Heart left ventricle (tissue), 16 donors: ENCODE results near the gene SLC47A2. TPM values are rescaled to one million over a fixed set of nuclear protein-coding genes. Genes with fewer than 3 reads are reported as not detected.

Source experiments
- ATAC-seq, 4 donors: fragments of 200-7000 bp; cut with Tn5 transposase; one replicate each; pipeline ENCODE4 v1.9.1; 2020 to 2022; ENCODE audit warnings: moderate library complexity in 4 of 4, mild to moderate bottlenecking in 3 of 4, moderate number of reproducible peaks in 1 of 4
- DNase-seq, 5 donors: peaks; one replicate each; pipeline ENCODE4 v3.0.0-alpha.2; 2020
- H3K27ac ChIP-seq, 12 donors: fragments of 200-600 bp; sonication (generic) in 4 of 12; one replicate each; pipeline versions ENCODE4 v1.5.0 to v1.8.0; 2016 to 2022; ENCODE audit warnings: mild to moderate bottlenecking in 2 of 12
- H3K27me3 ChIP-seq, 9 donors: fragments of 200-600 bp; sonication (generic) in 2 of 9; one replicate each; pipeline versions ENCODE4 v1.5.1 to v1.8.0; 2016 to 2022; ENCODE audit warnings: mild to moderate bottlenecking in 3 of 9
- H3K36me3 ChIP-seq, 9 donors: fragments of 200-600 bp; sonication (generic) in 2 of 9; one replicate each; pipeline versions ENCODE4 v1.5.0 to v1.8.0; 2018 to 2022; ENCODE audit warnings: mild to moderate bottlenecking in 2 of 9
- H3K4me1 ChIP-seq, 12 donors: fragments of 200-600 bp; sonication (generic) in 4 of 12; one replicate each; pipeline versions ENCODE4 v1.5.0 to v1.8.0; 2016 to 2022; ENCODE audit warnings: mild to moderate bottlenecking in 3 of 12
- H3K4me3 ChIP-seq, 12 donors: fragments of 200-600 bp; sonication (generic) in 4 of 12; one replicate each; pipeline versions ENCODE4 v1.5.0 to v1.8.0; 2017 to 2022; ENCODE audit warnings: mild to moderate bottlenecking in 9 of 12, moderate library complexity in 4 of 12
- H3K9me3 ChIP-seq, 12 donors: fragments of 200-600 bp; sonication (generic) in 4 of 12; one replicate each; pipeline versions ENCODE4 v1.5.0 to v1.8.0; 2016 to 2022; ENCODE audit warnings: mild to moderate bottlenecking in 1 of 12
- POLR2A ChIP-seq, 2 donors: fragments of 450-650 bp; IDR thresholded peaks; one replicate each; pipeline ENCODE4 v1.6.1; 2017; ENCODE audit warnings: antibody characterized with exemption in 2 of 2, mild to moderate bottlenecking in 2 of 2, moderate library complexity in 2 of 2
- WGBS, 4 donors: extraction: QIAGEN DNeasy Blood & Tissue Kit in 2 of 4; methylation state at CpG; one replicate each; pipeline versions ENCODE4 v1.1.5 to v1.1.7; 2013 to 2018; 5-methylcytosine and 5-hydroxymethylcytosine counted together
- intact Hi-C, 10 donors: fragments of 100-400 bp; cut with DNase I; formaldehyde crosslinking; loops; one replicate each; pipeline versions ENCODE4 v1.11.1 to v1.14.2; 2022
- polyA plus RNA-seq, 2 donors: library from polyadenylated mRNA; stranded (reverse); fragments of 200-250 nt; gene quantifications; one replicate each; pipeline ENCODE4 v1.2.3, GENCODE V29; 2013
- total RNA-seq, 9 donors: library from RNA; depleted of rRNA in 2 of 9; stranded (reverse); fragments of >200 nt in 2 of 9; fragmentation: NEBNext Ultra II Directional in 3 of 9; extraction: Animal tissue kit (Norgen Biotek cat#: 25700) in 3 of 9; gene quantifications; one replicate each; pipeline versions ENCODE4 v1.1.0 to v1.2.4, GENCODE V29; 2016 to 2023
- TF ChIP-seq, protein P1 (sequence below), 12 donors: fragments of 200-600 bp; sonication (generic) in 4 of 12; IDR thresholded peaks; one replicate each; pipeline versions ENCODE4 v1.5.0 to v1.8.0; 2018 to 2022; ENCODE audit warnings: antibody characterized with exemption in 12 of 12, mild to moderate bottlenecking in 5 of 12
- donor health status: ischemic (EF 13 %, LVEDD 7.1; RV severe dilation, severe dysfunction).
- donor health status: healthy with polysubstance abuse.
- donor health status: DM: no; HTN: yes; CAD: no.
- donor health status: DM: no; HTN: no; CAD: no.
- donor health status: ischemic (EF 25% LVEDD 6.9; RV normal size, moderate dysfunction).
- donor health status: ischemic (EF 25% LVEDD 5.7; RV mildly dilated, moderate dysfunction).
- donor health status: healthy.
- donor health status: DM: yes; HTN: yes; CAD: no.
- donor health status: ischemic (EF 35%, LVEDD 5.7; RV mildly dilated, moderate dysfunction).
- donor health status: nonischemic (EF 11% LVEDD 7.7; RV severe dilation, severe dysfunction).
- donor health status: DM: yes; HTN: yes; CAD: no.
- donor health status: PGD.
- donor health status: ischemic (EF 29% LVEDD 5.4; RV normal size, mild dysfunction).
- donor health status: nonischemic (EF 23%, LVEDD 6.1; RV moderate dilation, normal function).

SLC47A2 gene
- total and polyA plus RNA-seq, 11 donors = 0.32 TPM; not detected in 10

DNA sequence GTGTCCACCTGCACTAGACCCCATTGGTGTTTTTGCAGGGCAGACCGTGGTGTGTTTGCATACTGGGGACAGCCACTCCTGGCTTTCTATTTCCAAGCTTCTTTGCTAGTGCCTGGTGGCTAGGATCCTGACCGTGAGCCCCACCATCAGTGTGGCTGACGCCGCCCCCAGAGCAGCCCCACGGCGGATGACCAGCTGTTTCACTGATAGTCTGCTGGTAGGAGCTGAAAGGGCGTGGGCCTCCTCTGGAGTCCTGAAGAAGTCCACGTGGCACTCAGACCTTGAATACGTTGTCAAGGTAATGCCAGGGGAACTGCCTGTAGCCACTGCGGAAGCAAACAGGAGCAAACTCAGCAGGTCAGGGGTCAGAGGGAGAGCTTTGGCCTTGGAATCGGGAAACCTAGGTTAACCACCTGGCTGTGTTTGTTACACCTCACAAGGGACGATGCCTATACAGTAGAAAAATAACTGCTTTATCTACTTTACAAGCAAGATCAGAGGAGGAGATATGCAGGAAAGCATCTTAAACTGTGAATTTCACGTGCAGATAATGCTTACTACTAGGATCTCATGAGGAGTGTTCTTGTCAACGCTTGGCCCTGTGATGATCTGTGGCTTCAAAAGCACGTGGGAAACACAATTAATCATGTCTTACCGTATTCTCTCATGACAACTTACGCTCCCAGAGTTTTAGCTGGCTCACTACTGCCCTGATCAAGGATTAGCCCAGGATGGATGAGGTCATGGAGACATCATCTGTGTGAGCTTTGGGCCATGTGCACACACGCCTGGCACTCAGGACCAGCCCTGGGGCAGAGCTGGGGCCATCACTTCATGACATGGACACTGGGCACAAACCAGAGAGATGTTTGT lies 37.6 kb downstream of the SLC47A2 start:
- peaks cover 0 to 55% (median 41%) of the 10 kb centered on the region in 9 donors for H3K36me3 ChIP-seq
- H3K4me3 ChIP-seq = no peak overlapping the region
- H3K27me3 ChIP-seq = no peaks in the 10 kb centered on the region
- H3K27ac ChIP-seq = no peak overlapping the region
- DNase-seq (no peak), ATAC-seq (peak in 1 of 4 donors; percentile 18)
- H3K9me3 ChIP-seq = no peaks in the 10 kb centered on the region
- H3K4me1 ChIP-seq = peaks cover 0 to 5% (median 0%) of the 10 kb centered on the region in 12 donors
- 82 to 86% (median 85%) methylated on average over 13 to 18 of the region's 18 CpGs for WGBS, 4 donors
- TF ChIP-seq, protein P1, sequence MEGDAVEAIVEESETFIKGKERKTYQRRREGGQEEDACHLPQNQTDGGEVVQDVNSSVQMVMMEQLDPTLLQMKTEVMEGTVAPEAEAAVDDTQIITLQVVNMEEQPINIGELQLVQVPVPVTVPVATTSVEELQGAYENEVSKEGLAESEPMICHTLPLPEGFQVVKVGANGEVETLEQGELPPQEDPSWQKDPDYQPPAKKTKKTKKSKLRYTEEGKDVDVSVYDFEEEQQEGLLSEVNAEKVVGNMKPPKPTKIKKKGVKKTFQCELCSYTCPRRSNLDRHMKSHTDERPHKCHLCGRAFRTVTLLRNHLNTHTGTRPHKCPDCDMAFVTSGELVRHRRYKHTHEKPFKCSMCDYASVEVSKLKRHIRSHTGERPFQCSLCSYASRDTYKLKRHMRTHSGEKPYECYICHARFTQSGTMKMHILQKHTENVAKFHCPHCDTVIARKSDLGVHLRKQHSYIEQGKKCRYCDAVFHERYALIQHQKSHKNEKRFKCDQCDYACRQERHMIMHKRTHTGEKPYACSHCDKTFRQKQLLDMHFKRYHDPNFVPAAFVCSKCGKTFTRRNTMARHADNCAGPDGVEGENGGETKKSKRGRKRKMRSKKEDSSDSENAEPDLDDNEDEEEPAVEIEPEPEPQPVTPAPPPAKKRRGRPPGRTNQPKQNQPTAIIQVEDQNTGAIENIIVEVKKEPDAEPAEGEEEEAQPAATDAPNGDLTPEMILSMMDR (IDR thresholded peaks at IDR 0.05) = no peak
- TF ChIP-seq POLR2A (IDR thresholded peaks at IDR 0.05) = no peak
- intact Hi-C loops = loop anchor here in 1 of 10 donors (10.0 kb wide), 1 partner anchor 76 kb away; no protein-coding TSS in a partner anchor

DNA sequence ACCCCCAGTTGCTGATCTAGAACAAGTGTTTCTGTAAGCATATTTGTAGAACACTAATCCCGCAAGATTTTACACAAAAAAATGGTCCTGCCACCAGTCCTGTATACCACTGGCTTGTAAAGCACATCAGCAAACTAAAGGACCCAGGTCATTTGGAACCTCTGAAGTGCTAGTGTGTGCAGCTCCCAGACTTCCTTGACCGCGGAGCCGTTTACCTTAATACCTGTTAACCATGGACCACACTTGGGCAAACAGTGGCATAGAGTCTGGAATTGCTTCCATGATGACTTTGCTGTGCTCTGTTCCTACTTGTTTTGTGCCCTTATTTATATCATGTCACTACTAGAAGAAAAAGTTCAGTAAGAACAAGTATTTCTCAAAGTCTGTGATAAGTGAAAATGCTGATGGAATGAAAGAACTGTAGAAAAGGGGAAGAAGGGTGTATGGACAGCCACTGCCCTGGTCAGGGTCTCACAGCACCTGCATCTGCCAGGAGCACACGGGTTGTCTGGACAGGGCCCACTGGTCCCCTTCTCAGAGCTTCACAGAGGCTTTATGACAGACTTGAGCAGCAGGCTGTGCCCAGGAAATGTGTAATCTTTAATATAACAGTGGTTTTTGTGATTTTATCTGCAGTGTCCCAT lies 38.5 kb downstream of the SLC47A2 start:
- Histone ChIP-seq H3K36me3 (peaks cover 0 to 65% (median 45%) of the 10 kb centered on the region in 9 donors), H3K27me3 (no peaks in the 10 kb centered on the region), H3K9me3 (no peaks in the 10 kb centered on the region), H3K27ac (no peak overlapping the region), H3K4me3 (no peak overlapping the region), H3K4me1 (peaks cover 0 to 13% (median 0%) of the 10 kb centered on the region in 12 donors)
- ATAC-seq = no peak
- no peak for TF ChIP-seq POLR2A (IDR thresholded peaks at IDR 0.05)
- TF ChIP-seq, protein P1 (IDR thresholded peaks at IDR 0.05) = no peak
- no peak for DNase-seq
- intact Hi-C loops = loop anchor here in 1 of 10 donors (10.0 kb wide), 1 partner anchor 77 kb away; no protein-coding TSS in a partner anchor
- WGBS, 4 donors = 90 to 99% (median 97%) methylated on average over 5 of the region's 5 CpGs

DNA sequence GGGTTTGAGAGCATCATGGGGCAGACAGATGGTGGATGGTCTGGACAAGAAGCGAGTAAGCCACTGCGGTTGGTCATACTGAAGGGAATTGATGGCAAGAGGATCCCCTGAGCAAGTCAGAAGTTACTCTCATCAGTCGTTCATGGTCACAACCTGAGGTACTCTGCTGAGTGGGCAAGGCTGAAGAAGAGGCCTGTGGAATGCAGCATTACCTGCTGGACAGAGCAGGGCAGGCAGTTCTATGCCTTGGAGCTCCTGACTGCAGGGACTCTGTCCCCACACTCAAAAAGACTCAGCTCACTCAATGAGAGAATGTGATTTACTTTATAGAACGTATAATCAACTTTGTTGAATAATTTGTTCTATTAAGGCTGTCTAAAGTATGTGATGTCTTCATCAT lies 39.5 kb downstream of the SLC47A2 start:
- Histone ChIP-seq H3K4me3 (no peak overlapping the region), H3K27ac (no peak overlapping the region), H3K4me1 (peaks cover 0 to 23% (median 8%) of the 10 kb centered on the region in 12 donors), H3K9me3 (no peaks in the 10 kb centered on the region), H3K27me3 (no peaks in the 10 kb centered on the region), H3K36me3 (peaks cover 0 to 75% (median 45%) of the 10 kb centered on the region in 9 donors)
- ATAC-seq = no peak
- no peak for TF ChIP-seq POLR2A (IDR thresholded peaks at IDR 0.05)
- TF ChIP-seq, protein P1 (IDR thresholded peaks at IDR 0.05) = no peak
- intact Hi-C loops = loop anchor here in 1 of 10 donors (10.0 kb wide), 1 partner anchor 78 kb away; no protein-coding TSS in a partner anchor
- 91 to 96% (median 94%) methylated on average over 4 of the region's 4 CpGs for WGBS, 4 donors
- DNase-seq = no peak

DNA sequence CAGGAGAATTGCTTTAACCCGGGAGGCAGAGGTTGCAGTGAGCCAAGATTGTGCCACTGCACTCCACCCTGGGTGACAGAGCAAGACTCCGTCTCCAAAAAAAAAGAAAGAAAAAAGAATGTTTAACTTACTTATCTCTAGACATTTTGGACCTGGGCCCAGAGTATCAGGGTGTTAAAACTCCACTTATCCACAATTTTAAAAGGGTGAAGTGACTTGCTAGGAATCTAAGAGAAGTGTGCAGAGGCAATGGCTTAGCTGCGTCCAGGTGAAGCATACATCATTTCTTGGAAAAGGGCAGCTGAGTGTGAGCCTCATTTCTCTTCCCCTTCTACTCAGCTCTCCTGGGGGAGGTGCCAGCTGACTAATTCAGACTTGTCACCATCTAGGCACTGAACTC lies 42.8 kb downstream of the SLC47A2 start:
- intact Hi-C loops = loop anchor here in 1 of 10 donors (10.0 kb wide), 1 partner anchor 81 kb away; no protein-coding TSS in a partner anchor
- no peak for ATAC-seq
- H3K36me3 ChIP-seq = peaks cover 0 to 98% (median 59%) of the 10 kb centered on the region in 9 donors

More for the DNA sequence above, 42.8 kb downstream of the SLC47A2 start:
- Histone ChIP-seq H3K27ac (no peak overlapping the region), H3K4me3 (no peak overlapping the region), H3K27me3 (no peaks in the 10 kb centered on the region), H3K4me1 (peaks cover 0 to 34% (median 18%) of the 10 kb centered on the region in 12 donors), H3K9me3 (no peaks in the 10 kb centered on the region)
- 81 to 96% (median 86%) methylated on average over 3 of the region's 3 CpGs for WGBS, 4 donors
- DNase-seq = no peak
- TF ChIP-seq POLR2A (IDR thresholded peaks at IDR 0.05) = no peak
- TF ChIP-seq, protein P1 (IDR thresholded peaks at IDR 0.05) = no peak
